Measurements from ENCODE around the gene TOM1L2.
A peak's percentile ranks its signal among the peaks of the same experiment; 100 is the strongest.
"Not testable (repeated sequence)": the region's sequence is repeated elsewhere in the genome, so short reads cannot be mapped to it uniquely, and the experiment has no call there.

TOM1L2 gene

DNA sequence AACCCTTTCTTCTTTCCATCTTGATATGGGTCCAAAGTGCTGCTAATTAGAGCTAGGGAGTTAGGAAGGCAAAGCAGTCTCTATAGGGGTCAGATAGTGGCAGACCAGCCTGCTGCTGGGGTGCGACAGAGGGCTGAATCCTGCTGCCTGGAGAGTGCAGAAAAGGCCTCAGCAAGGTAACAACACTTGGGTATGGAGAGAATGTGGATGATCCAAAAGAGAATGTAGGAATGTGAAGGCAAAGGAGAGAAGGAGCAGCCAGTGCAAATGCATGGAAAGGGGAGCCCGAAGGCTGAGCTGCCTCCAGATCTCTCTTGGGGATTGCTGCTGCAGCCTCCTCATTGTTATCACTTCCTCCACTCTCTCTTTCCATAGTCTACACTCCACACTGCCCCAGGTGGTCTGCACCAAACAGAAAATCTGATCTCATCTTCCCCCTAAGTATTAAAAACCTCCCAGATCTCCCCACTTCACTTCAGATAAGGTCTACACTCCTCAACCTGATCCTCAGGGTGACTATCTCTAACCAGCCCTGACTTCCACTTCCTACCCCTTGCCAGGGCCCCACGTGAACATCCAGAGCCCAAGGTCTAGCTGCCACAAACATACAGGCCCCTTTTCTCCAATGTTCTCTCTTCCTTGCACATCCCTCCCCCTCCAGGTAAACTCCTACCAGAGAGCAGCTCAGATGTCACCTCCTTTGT, 28.8 kb downstream of the TOM1L2 start:
- Histone ChIP-seq H3K27me3 (ENCODE audit: control insufficient read depth, insufficient read depth, low read length) (no peaks in the 10 kb centered on the region), H3K4me3 (ENCODE audit: low read depth, low read length) (no peak overlapping the region), H3K4me1 (ENCODE audit: control insufficient read depth, insufficient read depth, low read length) (peaks cover 29% of the 10 kb centered on the region), H3K9me3 (ENCODE audit: control insufficient read depth, insufficient read depth, low read length) (no peaks in the 10 kb centered on the region), H3K36me3 (ENCODE audit: control insufficient read depth, insufficient read depth, low read length) (no peaks in the 10 kb centered on the region), H3K9ac (ENCODE audit: low read depth, low read length) (no peak overlapping the region), H3K27ac (ENCODE audit: low read depth, low read length) (peak overlapping the region; percentile 60)

- Histone ChIP-seq H3K36me3 (ENCODE audit: control insufficient read depth, insufficient read depth, low read length) (no peaks in the 10 kb centered on the region), H3K27ac (ENCODE audit: low read depth, low read length) (peak overlapping the region; percentile 60), H3K27me3 (ENCODE audit: control insufficient read depth, insufficient read depth, low read length) (no peaks in the 10 kb centered on the region), H3K9ac (ENCODE audit: low read depth, low read length) (no peak overlapping the region), H3K9me3 (ENCODE audit: control insufficient read depth, insufficient read depth, low read length) (no peaks in the 10 kb centered on the region), H3K4me1 (ENCODE audit: control insufficient read depth, insufficient read depth, low read length) (peaks cover 29% of the 10 kb centered on the region), H3K4me3 (ENCODE audit: low read depth, low read length) (no peak overlapping the region)
Measured at GRCh38 chr17:17942846-17943245, 29.4 kb downstream of the TOM1L2 start.

- Histone ChIP-seq H3K4me1 (ENCODE audit: control insufficient read depth, insufficient read depth, low read length) (peaks cover 36% of the 10 kb centered on the region), H3K9me3 (ENCODE audit: control insufficient read depth, insufficient read depth, low read length) (no peaks in the 10 kb centered on the region), H3K9ac (ENCODE audit: low read depth, low read length) (no peak overlapping the region), H3K27ac (ENCODE audit: low read depth, low read length) (peak overlapping the region; percentile 40), H3K4me3 (ENCODE audit: low read depth, low read length) (no peak overlapping the region), H3K27me3 (ENCODE audit: control insufficient read depth, insufficient read depth, low read length) (no peaks in the 10 kb centered on the region), H3K36me3 (ENCODE audit: control insufficient read depth, insufficient read depth, low read length) (no peaks in the 10 kb centered on the region)
Measured at GRCh38 chr17:17941015-17941414, 31.2 kb downstream of the TOM1L2 start.

GRCh38 chr17:17940441-17940911, 31.7 kb downstream of the TOM1L2 start:
- H3K9ac ChIP-seq (ENCODE audit: low read depth, low read length) = no peak overlapping the region
- no peaks in the 10 kb centered on the region for H3K36me3 ChIP-seq (ENCODE audit: control insufficient read depth, insufficient read depth, low read length)
- no peaks in the 10 kb centered on the region for H3K9me3 ChIP-seq (ENCODE audit: control insufficient read depth, insufficient read depth, low read length)
- peaks cover 36% of the 10 kb centered on the region for H3K4me1 ChIP-seq (ENCODE audit: control insufficient read depth, insufficient read depth, low read length)
- peak overlapping the region; percentile 40 for H3K27ac ChIP-seq (ENCODE audit: low read depth, low read length)
- no peaks in the 10 kb centered on the region for H3K27me3 ChIP-seq (ENCODE audit: control insufficient read depth, insufficient read depth, low read length)
- no peak overlapping the region for H3K4me3 ChIP-seq (ENCODE audit: low read depth, low read length)

DNA sequence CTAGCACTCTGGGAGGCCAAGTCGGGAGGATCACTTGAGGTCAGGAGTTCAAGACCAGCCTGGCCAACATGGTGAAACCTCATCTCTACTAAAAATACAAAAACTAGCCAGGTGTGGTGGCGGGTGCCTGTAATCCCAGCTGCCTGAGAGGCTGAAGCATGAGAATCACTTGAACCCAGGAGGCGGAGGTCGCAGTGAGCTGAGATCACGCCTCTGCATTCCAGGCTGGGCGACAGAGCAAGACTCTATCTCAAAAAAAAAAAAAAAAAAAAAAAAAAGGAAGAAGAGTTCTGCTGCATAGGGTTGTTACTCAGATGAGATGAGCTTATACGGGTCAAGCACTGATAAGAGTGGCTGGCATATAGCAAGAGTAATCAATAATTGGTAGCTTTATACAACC, 32.3 kb downstream of the TOM1L2 start:
- H3K27me3 ChIP-seq (ENCODE audit: control insufficient read depth, insufficient read depth, low read length); H3K9ac ChIP-seq (ENCODE audit: low read depth, low read length); H3K36me3 ChIP-seq (ENCODE audit: control insufficient read depth, insufficient read depth, low read length); H3K9me3 ChIP-seq (ENCODE audit: control insufficient read depth, insufficient read depth, low read length); H3K4me3 ChIP-seq (ENCODE audit: low read depth, low read length): not testable (repeated sequence)
- Histone ChIP-seq H3K4me1 (ENCODE audit: control insufficient read depth, insufficient read depth, low read length) (peaks cover 36% of the 10 kb centered on the region), H3K27ac (ENCODE audit: low read depth, low read length) (peak overlapping the region; percentile 26)

- no peak overlapping the region for H3K4me3 ChIP-seq (ENCODE audit: low read depth, low read length)
- H3K4me1 ChIP-seq (ENCODE audit: control insufficient read depth, insufficient read depth, low read length) = peaks cover 31% of the 10 kb centered on the region
- no peaks in the 10 kb centered on the region for H3K36me3 ChIP-seq (ENCODE audit: control insufficient read depth, insufficient read depth, low read length)
- H3K27ac ChIP-seq (ENCODE audit: low read depth, low read length) = no peak overlapping the region
- H3K27me3 ChIP-seq (ENCODE audit: control insufficient read depth, insufficient read depth, low read length) = no peaks in the 10 kb centered on the region
- H3K9ac ChIP-seq (ENCODE audit: low read depth, low read length) = no peak overlapping the region
- no peaks in the 10 kb centered on the region for H3K9me3 ChIP-seq (ENCODE audit: control insufficient read depth, insufficient read depth, low read length)
Measured at GRCh38 chr17:17938388-17939107, 33.7 kb downstream of the TOM1L2 start.

GRCh38 chr17:17937958-17938357, 34.2 kb downstream of the TOM1L2 start:
- H3K9me3 ChIP-seq (ENCODE audit: control insufficient read depth, insufficient read depth, low read length) = no peaks in the 10 kb centered on the region
- no peak overlapping the region for H3K9ac ChIP-seq (ENCODE audit: low read depth, low read length)
- no peak overlapping the region for H3K4me3 ChIP-seq (ENCODE audit: low read depth, low read length)
- H3K4me1 ChIP-seq (ENCODE audit: control insufficient read depth, insufficient read depth, low read length) = peaks cover 25% of the 10 kb centered on the region
- no peaks in the 10 kb centered on the region for H3K27me3 ChIP-seq (ENCODE audit: control insufficient read depth, insufficient read depth, low read length)
- no peak overlapping the region for H3K27ac ChIP-seq (ENCODE audit: low read depth, low read length)
- H3K36me3 ChIP-seq (ENCODE audit: control insufficient read depth, insufficient read depth, low read length) = no peaks in the 10 kb centered on the region

GRCh38 chr17:17937201-17937853, 34.9 kb downstream of the TOM1L2 start:
- H3K27ac ChIP-seq (ENCODE audit: low read depth, low read length) = no peak overlapping the region
- no peaks in the 10 kb centered on the region for H3K36me3 ChIP-seq (ENCODE audit: control insufficient read depth, insufficient read depth, low read length)
- no peaks in the 10 kb centered on the region for H3K27me3 ChIP-seq (ENCODE audit: control insufficient read depth, insufficient read depth, low read length)
- no peak overlapping the region for H3K4me3 ChIP-seq (ENCODE audit: low read depth, low read length)
- peaks cover 20% of the 10 kb centered on the region for H3K4me1 ChIP-seq (ENCODE audit: control insufficient read depth, insufficient read depth, low read length)
- no peak overlapping the region for H3K9ac ChIP-seq (ENCODE audit: low read depth, low read length)
- no peaks in the 10 kb centered on the region for H3K9me3 ChIP-seq (ENCODE audit: control insufficient read depth, insufficient read depth, low read length)

DNA sequence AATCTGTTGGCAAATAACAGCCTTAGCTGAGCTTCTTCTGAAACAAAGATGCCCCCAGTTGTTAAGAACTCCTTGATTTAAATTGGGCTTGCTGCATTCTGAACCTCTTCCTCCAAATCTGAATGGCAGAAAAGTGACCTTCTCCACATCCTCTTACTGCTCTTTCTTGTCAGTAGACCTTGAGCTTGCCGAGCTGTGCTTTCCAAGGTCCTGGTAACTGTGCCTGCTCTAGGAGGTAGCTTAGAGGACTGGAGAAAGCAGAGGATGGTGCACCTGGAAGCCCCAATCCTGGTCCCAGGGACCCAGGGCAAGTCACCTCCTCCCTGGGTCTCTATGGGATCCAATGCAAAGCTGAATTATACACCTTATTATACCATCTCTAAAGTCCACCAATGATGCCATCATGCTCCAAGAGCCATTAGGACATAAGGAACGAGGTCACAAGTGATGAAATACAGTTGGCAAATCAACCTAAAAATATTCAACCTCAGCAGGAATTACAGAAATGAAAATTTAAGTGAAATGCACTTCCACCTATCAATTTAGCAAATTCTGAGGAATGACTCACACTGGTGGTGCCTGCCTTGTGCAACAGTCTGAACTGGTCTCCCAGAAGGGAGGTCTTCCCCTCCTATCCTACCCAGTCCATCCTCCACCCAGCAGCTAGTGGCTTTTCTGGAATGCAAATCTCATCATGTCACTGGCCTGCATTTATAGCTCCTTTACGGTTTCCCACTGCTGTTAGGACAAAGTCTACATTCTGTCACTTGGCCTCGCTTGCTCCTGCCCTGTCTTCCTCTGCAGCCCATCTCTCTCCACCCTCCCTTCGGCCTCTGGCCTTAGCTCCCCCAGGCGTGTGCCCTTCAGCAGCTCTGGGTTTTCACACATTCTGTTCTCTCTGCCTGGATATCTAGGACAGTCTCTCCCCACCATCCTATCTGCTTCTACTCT, 36.6 kb downstream of the TOM1L2 start:
- Histone ChIP-seq H3K36me3 (ENCODE audit: control insufficient read depth, insufficient read depth, low read length) (no peaks in the 10 kb centered on the region), H3K4me3 (ENCODE audit: low read depth, low read length) (no peak overlapping the region), H3K27ac (ENCODE audit: low read depth, low read length) (no peak overlapping the region)

DNA sequence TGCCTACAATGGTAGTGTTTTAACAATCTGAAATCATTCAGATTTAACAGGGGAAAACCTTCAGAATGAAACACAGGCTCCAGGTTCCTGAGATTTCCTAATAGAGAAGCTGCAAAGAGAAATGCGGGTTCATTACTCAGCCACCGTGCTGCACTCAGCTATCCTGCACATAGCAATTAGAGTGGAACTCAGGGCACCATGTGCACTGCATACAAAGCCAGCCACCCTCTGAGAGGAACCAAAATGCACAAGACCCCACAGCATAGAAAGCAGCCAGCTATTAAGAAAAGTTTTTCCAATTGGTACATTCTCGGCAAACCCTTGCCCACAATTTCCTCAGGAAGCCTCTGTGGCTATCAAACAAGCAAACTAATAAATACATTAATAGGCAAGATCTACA, 37.4 kb downstream of the TOM1L2 start:
- Histone ChIP-seq H3K4me1 (ENCODE audit: control insufficient read depth, insufficient read depth, low read length) (0 out of 2 replicates have a peak, but pooled peaks cover 7% of the 10 kb centered on the region), H3K36me3 (ENCODE audit: control insufficient read depth, insufficient read depth, low read length) (no peaks in the 10 kb centered on the region), H3K9me3 (ENCODE audit: control insufficient read depth, insufficient read depth, low read length) (no peaks in the 10 kb centered on the region), H3K27me3 (ENCODE audit: control insufficient read depth, insufficient read depth, low read length) (no peaks in the 10 kb centered on the region), H3K27ac (ENCODE audit: low read depth, low read length) (no peak overlapping the region), H3K4me3 (ENCODE audit: low read depth, low read length) (no peak overlapping the region), H3K9ac (ENCODE audit: low read depth, low read length) (no peak overlapping the region)

More for the DNA sequence above, 36.6 kb downstream of the TOM1L2 start:
- H3K9ac ChIP-seq (ENCODE audit: low read depth, low read length) = no peak overlapping the region
- no peaks in the 10 kb centered on the region for H3K9me3 ChIP-seq (ENCODE audit: control insufficient read depth, insufficient read depth, low read length)
- H3K4me1 ChIP-seq (ENCODE audit: control insufficient read depth, insufficient read depth, low read length) = peaks cover 11% of the 10 kb centered on the region
- H3K27me3 ChIP-seq (ENCODE audit: control insufficient read depth, insufficient read depth, low read length) = no peaks in the 10 kb centered on the region

Data from HUES48 (cell line).